Measurements from ENCODE around the gene SUDS3.

GRCh38 chr12:118424884-118425283, 48.5 kb downstream of the SUDS3 start:
- TF ChIP-seq, protein P1, sequence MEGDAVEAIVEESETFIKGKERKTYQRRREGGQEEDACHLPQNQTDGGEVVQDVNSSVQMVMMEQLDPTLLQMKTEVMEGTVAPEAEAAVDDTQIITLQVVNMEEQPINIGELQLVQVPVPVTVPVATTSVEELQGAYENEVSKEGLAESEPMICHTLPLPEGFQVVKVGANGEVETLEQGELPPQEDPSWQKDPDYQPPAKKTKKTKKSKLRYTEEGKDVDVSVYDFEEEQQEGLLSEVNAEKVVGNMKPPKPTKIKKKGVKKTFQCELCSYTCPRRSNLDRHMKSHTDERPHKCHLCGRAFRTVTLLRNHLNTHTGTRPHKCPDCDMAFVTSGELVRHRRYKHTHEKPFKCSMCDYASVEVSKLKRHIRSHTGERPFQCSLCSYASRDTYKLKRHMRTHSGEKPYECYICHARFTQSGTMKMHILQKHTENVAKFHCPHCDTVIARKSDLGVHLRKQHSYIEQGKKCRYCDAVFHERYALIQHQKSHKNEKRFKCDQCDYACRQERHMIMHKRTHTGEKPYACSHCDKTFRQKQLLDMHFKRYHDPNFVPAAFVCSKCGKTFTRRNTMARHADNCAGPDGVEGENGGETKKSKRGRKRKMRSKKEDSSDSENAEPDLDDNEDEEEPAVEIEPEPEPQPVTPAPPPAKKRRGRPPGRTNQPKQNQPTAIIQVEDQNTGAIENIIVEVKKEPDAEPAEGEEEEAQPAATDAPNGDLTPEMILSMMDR (optimal IDR thresholded peaks at IDR 0.05 in 1 of 3, IDR thresholded peaks at IDR 0.05 in 1 of 3, conservative IDR thresholded peaks at IDR 0.05 in 1 of 3; ENCODE audit: extremely low read depth in 1 of 3, insufficient read depth in 2 of 3, low read length in 3 of 3): no peak
- no peak for TF ChIP-seq EZH2 (IDR thresholded peaks at IDR 0.05; ENCODE audit: low read length)

Data from keratinocyte (primary cell).